HK-2 (cell line): ENCODE data around the gene IL36RN.
A peak's percentile ranks its signal among the peaks of the same experiment; 100 is the strongest.

Experiments used
- DNase-seq: peaks from one replicate; pipeline ENCODE4 v3.0.0-alpha.2; 2018; ENCODE audit not compliant: unreplicated experiment

IL36RN gene

GRCh38 chr2:113050921-113051895 lies 7.8 kb upstream of the IL36RN start:
- no peak for DNase-seq

- no peak for DNase-seq
These were observed 6.5 kb upstream of the IL36RN start, which contains the start of gene IL36B for GRCh38 chr2:113052396-113052917. IL36B (minus strand) TSS chr2:113052867.

GRCh38 chr2:113053666-113054065 lies 5.3 kb upstream of the IL36RN start:
- DNase-seq: no peak

- no peak for DNase-seq
These were observed 4.9 kb upstream of the IL36RN start for GRCh38 chr2:113054066-113054465.

DNA sequence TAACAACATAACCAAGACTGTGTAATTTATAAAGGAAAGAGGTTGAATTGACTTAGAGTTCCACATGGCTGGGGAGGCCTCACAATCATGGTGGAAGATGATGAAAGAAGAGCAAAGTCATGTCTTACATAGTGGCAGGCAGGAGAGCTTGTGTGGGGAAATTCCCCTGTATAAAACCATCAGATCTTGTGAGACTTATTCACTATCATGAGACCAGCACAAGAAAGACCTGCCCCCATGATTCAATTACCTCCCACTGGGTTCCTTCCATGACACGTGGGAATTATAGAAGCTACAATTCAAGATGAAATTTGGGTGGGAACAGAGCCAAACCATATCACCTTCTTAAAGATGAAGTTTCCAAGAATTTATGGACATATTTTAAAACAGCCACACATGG lies 2.5 kb upstream of the IL36RN start:
- no peak for DNase-seq

DNA sequence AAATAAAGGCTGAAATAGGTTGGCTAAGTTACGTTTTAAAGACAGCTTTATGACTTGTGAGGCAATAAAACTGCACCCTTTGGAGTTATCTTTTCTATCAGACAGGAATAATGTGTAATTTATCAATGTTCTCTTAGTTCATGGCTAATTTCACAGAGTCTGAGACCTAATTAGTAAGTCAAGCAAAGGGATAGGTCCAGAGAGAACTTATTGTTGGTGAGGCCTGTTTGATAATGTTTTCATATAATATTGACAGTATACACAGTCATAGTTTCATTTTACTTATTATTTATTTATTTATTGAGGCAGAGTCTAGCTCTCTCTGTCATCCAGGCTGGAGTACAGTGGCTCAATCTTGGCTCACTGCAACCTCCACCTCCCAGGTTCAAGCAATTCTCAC lies 1.9 kb upstream of the IL36RN start:
- DNase-seq: no peak

- no peak for DNase-seq
These were observed 495 bp upstream of the IL36RN start for GRCh38 chr2:113058411-113058994.

DNA sequence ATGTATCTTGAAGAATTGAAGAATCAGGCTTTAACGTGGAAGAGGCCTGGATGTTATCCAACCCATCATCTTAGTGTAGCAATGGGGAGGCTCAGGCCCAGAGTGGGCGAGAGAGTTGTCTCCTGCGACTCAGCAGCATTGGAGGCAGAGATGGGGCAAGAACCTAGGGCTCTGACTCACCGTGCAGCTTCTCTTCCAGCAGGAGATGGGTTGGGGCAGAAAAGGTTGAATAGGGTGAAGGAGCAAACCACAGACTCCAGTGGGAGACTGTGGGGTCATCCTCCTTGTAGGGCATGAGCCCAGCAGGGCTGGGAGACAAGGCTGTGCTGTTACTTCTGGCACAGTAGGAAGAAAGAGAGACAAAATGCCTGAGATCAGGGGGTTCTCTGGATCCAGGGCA lies 1.4 kb downstream of the IL36RN start:
- DNase-seq: no peak

DNA sequence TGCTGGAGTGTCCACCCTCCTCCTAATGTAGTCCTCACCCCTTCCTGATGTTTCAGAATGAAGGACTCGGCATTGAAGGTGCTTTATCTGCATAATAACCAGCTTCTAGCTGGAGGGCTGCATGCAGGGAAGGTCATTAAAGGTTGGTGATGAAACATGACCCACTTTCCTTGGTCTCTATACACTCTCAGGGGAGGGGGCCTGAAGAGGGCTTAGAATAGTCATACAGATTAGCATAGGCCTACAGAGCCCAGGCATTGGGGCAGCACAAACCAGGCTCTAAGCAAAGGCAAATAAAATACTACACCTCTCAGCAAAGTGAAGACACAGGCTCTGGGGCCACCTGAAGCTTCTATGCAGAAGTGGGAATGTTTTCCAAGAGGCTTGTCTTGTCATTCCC lies 1.8 kb downstream of the IL36RN start:
- no peak for DNase-seq

- no peak for DNase-seq
These were observed 2.2 kb downstream of the IL36RN start for GRCh38 chr2:113061241-113061640.

GRCh38 chr2:113061896-113062770 lies 3.1 kb downstream of the IL36RN start:
- DNase-seq: no peak

- DNase-seq: no peak
These were observed 5.3 kb downstream of the IL36RN start for GRCh38 chr2:113064281-113064680.

DNA sequence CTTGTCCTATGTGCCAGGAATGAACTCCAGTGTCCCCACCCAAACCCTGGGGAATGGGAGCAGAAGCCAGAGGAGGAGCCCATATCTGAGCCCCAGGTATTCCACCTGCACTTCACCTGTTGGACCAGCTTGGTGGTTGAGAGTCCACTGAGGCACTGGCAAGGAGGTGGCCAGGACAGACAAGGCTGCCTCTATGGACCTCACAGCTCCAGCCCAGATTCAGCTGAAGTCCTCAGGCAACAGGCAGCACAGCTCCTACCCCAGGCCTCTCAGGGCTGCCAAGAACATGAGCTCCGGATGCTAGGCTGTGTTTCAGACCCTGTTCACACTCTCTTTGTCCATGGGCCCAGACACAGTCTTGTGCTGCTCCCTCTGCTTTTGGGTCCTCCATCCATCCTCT lies 5.9 kb downstream of the IL36RN start:
- no peak for DNase-seq

DNA sequence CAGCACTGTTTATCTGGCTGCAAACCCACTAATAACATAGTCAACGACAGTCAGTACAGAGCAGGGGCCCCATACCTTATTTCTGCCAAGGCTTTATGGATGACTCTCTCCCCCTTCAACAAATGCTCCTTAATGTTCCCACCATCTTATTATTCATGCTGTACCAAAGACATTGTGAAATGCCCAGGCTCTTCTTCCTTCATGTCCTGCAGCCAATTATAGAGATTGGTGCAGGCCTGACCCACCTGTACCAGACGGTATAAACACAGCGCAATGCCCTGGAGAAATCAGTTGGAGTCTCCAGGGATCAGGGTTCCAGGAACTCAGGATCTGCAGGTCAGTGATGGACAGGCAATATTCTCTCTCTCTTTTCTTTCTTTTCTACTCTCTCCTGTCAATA lies 8.7 kb downstream of the IL36RN start, which contains the start of gene IL1F10:
Gene IL1F10, plus strand, starts transcription at position 290 of the 400 bp plus-strand sequence. CDS start 4,769 bp downstream, outside the sequence.
- DNase-seq: no peak

DNA sequence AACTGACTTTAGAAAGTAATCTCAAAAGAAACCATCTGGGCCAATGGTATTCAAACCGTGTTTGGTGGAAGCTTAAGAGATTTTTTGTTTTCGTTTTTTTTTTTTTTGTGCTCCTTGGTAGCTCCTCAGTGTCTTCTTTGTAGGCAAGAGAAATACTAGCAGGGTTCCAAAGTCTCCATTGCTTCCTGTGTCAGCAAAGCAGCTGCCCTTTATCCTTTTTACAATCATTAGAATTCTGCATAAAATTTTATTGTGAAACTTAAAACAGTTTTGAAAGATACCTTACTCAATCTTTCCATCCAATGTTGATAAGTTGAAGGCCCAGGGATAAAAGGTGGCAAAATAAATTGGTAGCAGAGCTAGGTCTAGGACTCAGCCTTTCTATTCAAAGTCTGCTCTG lies 9.3 kb downstream of the IL36RN start:
- DNase-seq: no peak

- DNase-seq: no peak
These were observed 9.9 kb downstream of the IL36RN start for GRCh38 chr2:113068706-113069485.

GRCh38 chr2:113069676-113070605 lies 10.9 kb downstream of the IL36RN start:
- peak; percentile 10 for DNase-seq

- no peak for DNase-seq
These were observed 11.6 kb downstream of the IL36RN start for GRCh38 chr2:113070606-113070975.

GRCh38 chr2:113072584-113072983 lies 13.6 kb downstream of the IL36RN start:
- DNase-seq: no peak

DNA sequence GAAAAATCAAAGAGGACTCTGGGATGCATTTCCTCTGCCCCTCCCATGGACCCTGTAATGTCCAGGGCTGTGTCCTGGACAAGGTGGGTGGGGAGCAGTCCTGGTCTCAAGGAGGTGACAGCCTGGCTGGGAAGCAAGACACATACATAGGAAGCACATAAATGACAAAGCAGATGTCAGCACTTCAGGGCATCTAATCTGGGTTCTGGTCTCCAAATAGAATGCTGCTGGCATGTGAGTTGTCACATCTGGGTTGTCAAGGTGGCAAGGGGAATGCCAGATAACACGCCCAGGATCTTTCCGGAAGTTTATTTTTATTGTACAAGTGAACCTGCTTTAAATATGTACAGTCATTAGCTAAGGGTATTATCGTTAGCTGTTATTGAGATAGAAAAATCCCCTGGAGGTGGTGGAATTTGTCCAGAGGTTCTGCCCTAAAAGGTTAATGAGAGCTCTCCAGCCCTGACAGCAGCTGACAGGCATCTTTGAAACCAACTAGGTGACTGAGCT lies 14.4 kb downstream of the IL36RN start:
- no peak for DNase-seq
